HT-29 (cell line): ENCODE measurements around the gene RAB1B. TPM values are rescaled to one million over a fixed set of nuclear protein-coding genes. Genes with fewer than 3 reads are reported as not detected.

ENCODE experiments used
- DNase-seq: peaks from one replicate; pipeline ENCODE4 v3.0.0-alpha.2; 2015; ENCODE audit warnings: low spot score
- total RNA-seq: library from RNA; depleted of rRNA; stranded (reverse); fragments of >200 nt; shearing (Covaris generic); gene quantifications from 2 replicates; pipeline ENCODE4 v1.2.3, GENCODE V29; 2014; rRNA removed

RAB1B gene
- 357 and 380 TPM in 2 replicates for total RNA-seq

DNA sequence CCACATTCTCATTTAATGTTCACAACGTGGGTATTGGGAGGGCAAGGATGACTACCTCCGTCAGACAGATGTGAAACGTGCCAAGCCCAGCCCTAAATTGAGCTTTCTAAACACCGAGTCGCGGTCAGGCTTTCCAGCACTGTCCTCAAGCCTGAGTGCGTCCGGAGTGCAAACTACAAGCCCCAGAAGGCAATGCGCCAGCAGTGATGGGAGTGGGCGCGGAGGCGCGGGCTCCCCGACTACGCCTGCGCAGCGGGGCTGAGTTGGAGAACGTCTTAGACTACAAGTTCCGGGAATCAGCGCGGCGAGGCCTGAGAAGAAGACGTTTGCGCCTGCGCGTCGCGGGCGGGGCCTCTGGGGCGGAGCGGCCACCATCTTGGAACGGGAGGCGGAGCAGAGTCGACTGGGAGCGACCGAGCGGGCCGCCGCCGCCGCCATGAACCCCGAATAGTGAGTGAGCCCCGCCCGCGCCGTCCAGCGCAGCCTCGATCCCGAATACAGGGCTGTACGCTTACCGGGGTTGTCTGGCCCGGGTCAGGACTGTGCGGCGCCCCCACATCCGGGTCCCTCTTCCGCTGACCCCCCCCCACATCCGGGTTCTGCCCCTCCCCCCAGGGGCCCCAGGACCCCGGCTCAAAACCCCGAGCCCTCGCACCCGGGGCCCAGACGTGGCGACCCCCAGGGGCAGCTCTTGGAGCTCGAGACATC is at the start of gene RAB1B:
TSS of gene RAB1B (plus strand) at position 396 of the 708 bp plus-strand sequence. CDS start at position 437, 41 bp downstream.
- peak; percentile 100 for DNase-seq

- DNase-seq, result no peak
These were observed 49.4 kb upstream of the RAB1B start for GRCh38 chr11:66218846-66219620.

DNA sequence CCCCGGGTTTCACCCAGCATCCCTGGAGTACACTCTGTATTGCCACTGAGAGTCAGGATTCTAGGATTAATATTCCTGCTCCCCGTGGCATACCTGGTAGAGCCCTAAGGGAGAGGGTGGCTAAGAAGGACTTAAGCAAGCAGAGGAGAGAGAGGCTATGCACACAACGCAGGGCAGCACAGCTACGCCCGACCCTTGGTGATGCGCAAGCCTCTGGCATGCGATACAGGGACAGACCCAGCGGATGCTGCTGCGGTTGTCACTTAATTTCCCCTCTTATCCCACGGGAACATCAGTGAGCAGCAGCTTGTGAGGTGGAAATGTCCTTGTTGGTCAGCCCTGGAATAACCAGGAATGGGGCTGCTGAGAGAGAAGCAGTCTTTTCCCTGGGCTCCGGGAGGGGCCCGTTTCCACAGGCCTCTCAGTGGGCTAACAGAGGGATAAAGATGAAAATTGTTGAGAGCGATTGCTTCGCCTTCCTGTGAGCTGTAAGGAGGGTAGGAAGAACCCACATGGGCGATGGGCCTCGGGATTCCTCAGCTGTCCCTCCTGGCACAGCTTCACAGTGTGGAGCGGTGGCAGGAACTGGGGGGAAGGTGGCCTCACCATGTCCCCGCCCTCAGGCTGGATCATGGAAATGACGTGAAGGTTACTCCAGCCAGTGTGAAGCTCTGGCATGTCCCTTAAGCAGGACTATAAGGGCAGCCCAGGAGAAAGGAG is 48.4 kb upstream of the RAB1B start:
- DNase-seq, result no peak

DNA sequence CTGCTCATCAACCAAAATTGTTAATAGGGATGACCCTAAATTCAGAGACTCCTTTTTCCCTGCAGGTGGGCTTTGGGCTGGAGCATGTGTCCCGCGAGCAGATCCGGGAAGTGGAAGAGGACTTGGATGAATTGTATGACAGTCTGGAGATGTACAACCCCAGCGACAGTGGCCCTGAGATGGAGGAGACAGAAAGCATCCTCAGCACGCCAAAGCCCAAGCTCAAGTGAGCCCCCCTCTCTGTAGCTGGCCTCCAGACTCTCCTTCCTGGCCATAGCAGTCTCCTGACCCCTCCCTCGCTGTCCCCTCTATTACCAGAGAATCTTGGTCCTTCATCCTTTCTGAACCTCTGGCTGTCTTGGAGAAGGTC is 47.9 kb upstream of the RAB1B start:
- DNase-seq, result no peak

GRCh38 chr11:66221012-66221411 is 47.4 kb upstream of the RAB1B start:
- no peak for DNase-seq

DNA sequence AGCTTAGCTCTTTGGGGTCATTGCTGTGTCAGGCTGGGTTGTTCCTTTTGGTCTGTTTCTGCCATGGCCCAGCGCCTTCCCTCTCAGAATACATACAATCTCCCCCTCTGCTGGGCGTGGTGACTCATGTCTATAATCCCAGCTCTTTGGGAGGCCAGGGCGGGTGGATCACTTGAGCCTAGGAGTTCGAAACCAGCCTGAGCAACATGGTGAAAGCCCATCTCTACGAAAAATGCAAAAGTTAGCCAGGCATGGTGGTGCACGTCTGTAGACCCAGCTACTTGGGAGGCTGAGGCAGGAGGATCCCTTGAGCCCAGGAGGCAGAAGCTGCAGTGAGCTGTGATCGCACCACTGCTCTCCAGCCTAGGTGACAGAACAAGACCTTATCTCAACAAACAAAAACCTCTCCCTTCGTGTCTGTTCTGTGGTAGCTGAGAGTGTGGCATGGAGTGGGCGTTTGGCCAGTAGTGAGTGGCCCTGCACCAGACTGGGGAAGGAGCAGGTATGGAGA is 46.7 kb upstream of the RAB1B start:
- DNase-seq, result no peak

DNA sequence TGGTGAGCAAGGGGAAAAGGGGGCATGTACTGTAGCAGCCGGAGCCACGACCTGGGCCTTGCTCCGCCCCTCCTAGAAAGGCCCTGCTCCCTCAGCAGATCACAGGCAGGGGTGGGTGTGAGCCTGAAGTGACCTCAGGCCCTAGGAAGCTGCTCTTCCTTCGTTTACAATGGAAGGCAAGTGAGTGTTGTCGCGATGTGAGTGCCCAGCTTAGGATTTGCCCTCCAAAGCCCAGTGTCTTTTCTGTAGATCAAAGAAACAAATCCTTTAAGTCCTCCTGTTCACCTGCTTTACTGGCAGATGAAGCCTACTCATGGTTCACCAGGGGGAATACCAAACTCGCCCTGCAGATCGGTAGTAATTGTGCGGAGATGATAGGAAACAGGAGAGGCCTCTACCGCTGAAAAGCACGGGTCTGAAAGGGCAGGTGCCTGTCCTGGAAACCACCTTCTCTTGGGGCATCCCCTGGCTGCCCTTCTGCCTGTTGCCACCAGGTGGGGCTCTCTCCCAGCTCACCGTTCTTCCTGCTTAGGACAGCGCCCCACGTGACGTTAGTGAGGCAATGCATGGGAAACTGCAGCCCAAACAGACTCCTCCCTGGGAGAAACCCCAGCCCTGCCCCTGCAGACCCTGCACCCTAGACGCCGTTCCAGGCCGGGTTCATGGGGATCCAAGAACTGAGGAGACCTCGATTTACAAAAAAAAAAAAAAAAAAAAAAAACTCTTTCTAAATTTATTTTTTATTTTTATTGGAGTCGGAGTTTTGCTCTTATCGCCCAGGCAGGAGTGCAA is 45.9 kb upstream of the RAB1B start:
- peak; percentile 99 for DNase-seq

- no peak for DNase-seq
These were observed 44.1 kb upstream of the RAB1B start for GRCh38 chr11:66224226-66224855.

DNA sequence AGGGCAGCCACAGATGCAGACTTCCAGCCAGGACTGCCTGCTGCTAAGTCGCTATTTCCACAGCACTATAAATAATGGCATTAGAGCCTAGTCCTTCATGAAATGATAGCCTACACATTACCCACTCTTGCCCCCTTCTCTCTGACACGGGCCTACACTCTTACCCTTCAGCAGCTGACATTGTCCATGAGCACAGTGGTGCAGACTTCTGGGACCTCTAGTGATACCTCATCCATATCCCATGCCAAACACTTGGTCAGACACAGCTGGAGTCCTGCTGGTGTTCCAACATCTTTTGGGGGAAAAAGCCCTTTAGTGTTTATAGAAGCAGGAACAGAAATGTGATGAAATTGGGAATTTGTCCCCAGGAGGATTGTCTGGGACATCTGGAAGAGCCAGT is 43.4 kb upstream of the RAB1B start:
- no peak for DNase-seq

GRCh38 chr11:66226101-66226500 is 42.3 kb upstream of the RAB1B start:
- no peak for DNase-seq

GRCh38 chr11:66227700-66228099 is 40.7 kb upstream of the RAB1B start:
- DNase-seq, result no peak

DNA sequence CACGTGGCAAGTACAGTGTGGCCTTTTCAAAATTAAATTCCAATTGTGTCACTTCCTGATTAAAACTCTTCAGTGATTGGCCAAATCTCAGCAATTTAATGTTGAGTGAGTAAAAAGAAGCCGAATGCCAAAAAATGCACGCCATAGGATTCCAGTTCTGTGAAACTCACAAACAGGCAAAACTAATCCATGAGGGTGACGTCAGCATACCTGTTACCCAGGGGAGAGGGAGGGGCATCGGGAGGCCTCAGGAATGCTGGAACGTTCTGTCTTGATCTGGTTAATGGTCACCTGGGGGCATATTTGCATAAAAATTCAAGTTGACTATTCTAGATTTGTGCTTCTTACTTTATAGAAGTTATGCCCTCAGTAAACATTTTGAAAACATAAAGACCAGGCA is 39.9 kb upstream of the RAB1B start:
- no peak for DNase-seq

GRCh38 chr11:66230156-66230555 is 38.3 kb upstream of the RAB1B start:
- no peak for DNase-seq

DNA sequence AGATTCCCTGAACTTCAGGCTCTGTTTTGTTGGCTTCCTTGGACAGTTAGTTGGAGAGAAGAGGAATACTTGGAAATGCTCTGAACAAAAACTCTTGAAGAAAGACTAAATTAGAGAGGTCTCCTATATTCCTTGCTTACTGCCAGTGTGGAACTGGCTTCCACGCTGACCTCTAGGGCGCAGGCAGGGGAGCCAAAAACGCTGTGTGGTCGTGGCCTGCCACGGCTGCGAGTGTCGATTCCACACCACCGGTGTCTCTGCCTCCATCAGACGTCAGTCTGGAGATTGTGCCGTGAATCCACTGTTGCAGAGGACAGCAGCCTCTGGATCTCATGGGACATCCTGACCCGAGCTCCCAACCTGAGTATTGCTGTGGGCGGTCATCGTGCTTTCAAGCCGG is 37.5 kb upstream of the RAB1B start:
- no peak for DNase-seq

- no peak for DNase-seq
These were observed 36.9 kb upstream of the RAB1B start for GRCh38 chr11:66231561-66231960.

DNA sequence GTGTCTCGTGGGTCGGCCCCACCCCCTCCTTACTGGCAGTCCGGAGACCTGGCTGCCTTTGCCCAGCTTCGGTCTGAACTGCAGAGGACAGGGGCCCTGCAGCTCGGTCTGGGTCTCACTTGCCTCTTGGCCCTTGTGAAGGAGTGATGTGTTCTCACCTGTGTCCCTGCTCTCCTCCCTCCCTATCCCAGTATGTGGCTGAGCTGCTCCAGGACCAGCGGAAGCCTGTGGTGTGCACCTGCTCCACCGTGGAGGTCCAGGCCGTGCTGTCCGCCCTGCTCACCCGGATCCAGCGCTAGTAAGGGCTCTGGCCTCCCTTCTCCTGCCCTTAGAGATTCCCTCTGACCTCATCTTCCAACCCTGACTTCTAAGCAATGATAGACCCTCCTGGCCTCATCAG is 35.7 kb upstream of the RAB1B start:
- DNase-seq, result no peak

DNA sequence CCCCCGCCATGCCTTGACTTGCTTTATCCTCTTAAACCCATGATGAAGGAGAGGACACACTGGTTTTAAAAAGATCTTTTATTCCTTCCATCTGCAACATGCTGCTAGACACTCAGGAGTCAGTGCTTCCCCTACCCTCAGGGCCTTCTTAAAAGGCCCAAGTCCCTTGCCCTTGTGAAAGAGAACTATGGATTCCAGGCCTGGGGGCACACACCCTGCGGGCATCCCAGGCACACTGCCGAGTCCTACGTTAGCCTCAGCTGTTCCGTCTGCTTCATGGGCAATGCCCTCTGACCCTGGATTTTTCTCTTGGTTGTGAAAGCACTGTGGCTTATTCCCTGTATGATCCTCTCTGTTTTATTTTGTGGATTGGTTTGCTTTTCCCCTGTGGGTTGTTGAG is 35.1 kb upstream of the RAB1B start:
- DNase-seq, result no peak

- DNase-seq, result no peak
These were observed 33.3 kb upstream of the RAB1B start for GRCh38 chr11:66235141-66235540.

DNA sequence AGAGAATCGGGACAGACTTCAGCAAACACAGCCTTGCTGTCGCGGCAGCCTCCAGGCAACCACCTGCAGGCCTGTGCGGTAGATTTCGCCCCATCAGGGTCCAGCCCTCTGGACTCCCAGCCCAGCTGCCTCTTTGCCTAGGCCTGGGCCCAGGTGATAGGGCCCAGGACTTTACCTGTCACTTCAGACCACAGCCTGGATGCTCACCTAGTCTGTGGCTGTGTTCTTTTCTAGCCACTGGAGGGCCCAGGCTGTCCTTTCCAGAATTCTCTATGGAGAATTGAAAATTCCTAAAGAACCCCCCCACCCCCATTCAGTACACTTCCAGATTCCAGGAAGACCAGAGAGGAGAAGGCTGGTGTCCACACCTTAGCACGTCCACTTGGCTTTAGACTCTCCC is 30.6 kb upstream of the RAB1B start:
- no peak for DNase-seq

DNA sequence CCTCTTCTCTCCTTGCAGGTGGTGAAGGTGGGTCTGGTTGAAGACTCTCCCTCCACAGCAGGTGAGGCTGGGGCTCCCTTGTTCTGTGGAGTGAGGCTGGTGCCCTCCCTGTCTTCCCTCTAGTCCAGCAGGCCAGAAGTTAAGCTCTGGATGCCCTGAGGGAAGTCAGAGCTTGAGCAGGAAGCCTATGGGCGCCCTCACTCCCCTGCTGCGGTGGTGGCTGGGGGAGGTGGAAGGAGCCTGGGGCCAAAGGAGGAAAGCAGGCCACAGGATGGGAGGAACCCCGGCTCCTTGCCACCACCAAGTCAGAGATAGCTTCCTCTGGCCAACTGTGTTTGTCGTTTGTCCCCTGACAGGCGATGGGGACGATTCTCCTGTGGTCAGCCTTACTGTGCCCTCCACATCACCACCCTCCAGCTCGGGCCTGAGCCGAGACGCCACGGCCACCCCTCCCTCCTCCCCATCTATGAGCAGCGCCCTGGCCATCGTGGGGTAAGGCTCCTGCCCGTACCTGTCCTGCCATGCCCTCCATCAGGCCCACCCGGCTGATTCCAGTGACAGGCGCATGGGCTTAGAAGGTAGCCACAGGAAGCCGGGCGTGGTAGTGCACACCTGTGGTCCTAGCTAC is 29.5 kb upstream of the RAB1B start:
- no peak for DNase-seq

GRCh38 chr11:66239511-66239910 is 28.9 kb upstream of the RAB1B start:
- no peak for DNase-seq
